Renal cortex interstitium (tissue), 11 donors: ENCODE measurements around the gene CASZ1. TPM values are rescaled to one million over a fixed set of nuclear protein-coding genes. Genes with fewer than 3 reads are reported as not detected.

Experiments
- DNase-seq, 11 donors: peaks; one replicate each; pipeline ENCODE4 v3.0.0-alpha.2; 2013; ENCODE audit warnings: low read depth in 9 of 11, low spot score in 4 of 11; ENCODE audit errors: extremely low read depth in 1 of 11
- polyA plus RNA-seq, 3 donors: library from polyadenylated mRNA; unstranded; fragments of 120-200 nt; gene quantifications; one replicate each; pipeline ENCODE4 v1.2.1, GENCODE V29; 2013; ENCODE audit not compliant: insufficient read length in 3 of 3

CASZ1 gene
- polyA plus RNA-seq, 3 donors: 15.7 to 28.3 (median 18.4) TPM

DNA sequence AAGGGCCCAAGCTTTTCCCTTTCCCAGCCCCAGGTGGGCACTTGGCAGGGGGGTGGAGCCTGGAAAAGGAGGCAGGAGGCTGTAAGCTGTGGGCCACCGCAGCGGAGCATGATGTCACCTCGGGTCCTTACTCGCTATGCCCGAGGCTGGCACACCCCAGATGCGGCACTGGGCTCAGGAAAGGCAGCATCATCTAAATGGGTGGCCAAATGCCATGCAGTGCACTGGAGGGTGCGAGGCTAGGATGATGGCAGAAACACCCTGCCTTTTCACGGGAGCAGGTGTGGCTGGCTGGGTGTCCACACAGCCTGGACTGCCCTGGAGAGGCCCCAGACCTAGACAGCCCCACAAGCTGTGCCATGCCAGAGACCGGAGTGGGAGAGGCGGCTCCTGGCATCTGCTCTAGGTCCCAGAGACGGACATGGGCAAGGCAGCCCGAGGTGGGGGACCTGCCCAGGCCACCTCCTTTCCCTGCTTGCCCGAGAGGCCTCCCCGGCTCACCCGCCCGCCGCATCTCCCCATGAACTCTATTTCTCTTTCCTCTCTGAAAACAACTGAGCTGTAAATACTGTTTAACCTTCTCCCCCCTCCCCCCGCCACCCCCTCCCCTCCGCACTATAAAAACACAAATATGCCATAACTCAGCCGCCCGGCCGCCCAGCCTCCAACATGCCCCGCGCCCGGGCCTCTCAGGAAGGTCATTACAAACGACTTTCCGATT, 124.7 kb downstream of the CASZ1 start:
- no peak for DNase-seq

GRCh38 chr1:10671090-10671489, 125.4 kb downstream of the CASZ1 start:
- peak in 1 of 11 donors; percentile 46 for DNase-seq

DNA sequence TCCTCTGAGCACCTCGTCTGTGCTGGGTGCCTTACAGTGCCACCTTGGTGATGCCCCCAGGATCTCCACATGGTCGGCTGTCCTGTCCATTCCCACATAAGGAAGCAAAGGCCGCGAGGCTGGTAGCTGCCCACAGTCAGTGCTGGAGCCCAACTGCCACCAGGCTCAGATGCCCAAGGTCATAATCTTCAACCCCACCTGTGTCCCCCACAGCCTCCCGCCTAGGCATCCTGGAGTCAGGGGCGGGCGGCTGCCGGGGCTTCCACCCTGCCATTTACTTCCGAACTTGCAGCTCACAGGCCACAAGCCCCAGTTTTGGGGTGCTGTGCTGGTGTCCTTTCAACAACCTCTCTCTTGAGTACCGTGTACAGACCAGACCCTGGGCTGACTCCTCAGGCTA, 126.3 kb downstream of the CASZ1 start:
- DNase-seq: no peak

GRCh38 chr1:10669570-10669969, 126.9 kb downstream of the CASZ1 start:
- no peak for DNase-seq

DNA sequence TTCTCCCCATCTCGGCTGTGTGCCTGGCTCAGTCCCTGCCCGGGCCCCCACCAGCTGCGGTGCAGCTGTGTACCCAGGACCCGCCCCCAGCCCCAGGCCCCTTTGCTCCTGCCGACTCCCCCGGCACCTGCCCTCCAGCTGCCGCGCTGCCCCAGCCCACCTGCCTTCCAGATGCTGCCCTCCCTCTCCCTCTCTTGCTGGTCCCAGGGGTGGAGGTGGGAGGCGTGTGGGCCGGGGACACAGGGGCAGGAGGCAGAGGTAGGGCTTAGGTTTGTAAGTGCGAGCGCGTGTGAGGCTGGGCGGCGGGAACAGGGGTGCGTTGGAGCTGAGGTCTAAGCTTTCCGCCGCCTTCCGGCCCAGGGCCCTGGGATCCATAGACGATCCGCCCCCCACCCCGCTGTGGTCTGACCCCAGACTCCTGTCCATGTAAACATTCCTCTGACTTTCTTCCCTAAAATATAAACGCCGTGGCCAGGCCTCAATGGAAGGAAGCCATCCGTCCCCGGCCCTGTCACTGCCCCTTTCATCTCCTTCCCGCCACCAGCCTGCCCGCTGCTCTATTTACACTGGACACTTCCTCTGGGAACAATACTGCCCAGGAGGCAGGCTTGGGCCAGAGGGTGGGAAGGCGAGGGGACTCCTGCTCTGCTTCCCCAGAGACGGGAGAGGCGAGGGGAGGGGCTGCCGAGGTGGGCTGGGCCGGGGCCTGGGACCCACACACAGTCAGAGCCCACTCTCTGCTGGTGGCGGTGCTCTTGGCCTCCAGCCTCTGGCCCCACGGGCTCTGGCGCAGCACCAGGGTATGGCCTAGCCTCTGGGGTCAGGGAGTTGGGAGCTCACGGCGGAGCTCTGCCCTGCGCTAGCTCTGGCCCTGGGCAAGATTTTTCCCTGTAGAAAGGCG, 128.3 kb downstream of the CASZ1 start:
- no peak for DNase-seq

GRCh38 chr1:10665930-10666850, 130.3 kb downstream of the CASZ1 start:
- DNase-seq: no peak

DNA sequence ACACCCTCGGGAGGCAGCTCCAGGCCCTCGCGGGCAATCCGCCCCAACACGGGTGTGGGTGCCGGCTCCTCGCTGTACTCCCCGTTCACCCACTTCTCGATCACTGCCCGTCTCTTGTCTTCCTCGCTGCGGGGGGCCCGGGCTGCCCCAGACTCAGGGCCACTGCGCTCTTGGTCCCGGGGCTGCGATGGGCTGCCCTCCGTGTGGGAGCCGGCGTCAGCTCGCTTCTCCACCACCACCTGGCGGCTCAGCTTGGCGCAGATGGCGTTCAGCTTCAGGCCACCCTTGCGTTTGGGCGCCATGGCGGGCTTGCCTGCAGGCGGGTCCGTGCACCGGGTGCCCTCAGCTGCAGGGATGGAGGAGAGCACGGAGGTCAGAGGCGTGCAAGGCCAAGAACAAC, 131.2 kb downstream of the CASZ1 start:
- DNase-seq: no peak

GRCh38 chr1:10664251-10664650, 132.2 kb downstream of the CASZ1 start:
- DNase-seq: no peak

DNA sequence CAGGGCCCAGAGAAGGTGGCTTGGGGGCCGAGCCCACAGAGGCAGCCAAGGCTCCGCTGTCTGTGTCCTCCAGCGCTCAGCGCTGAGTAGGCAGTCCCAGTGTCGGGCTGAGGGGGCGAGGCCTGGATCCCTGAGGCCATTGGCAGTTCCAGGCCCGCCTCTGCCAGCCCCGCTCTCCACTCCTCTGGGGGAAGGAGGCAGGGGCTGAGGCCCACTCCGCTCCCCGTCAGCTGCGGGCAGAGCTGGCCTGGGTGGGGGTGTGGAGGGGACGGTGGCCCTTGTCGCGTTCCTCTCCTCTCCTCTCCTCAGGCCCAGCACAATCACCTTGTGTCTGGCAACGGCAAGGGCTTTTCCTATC, 132.8 kb downstream of the CASZ1 start:
- peak in 2 of 11 donors; percentile 55 to 73 for DNase-seq

DNA sequence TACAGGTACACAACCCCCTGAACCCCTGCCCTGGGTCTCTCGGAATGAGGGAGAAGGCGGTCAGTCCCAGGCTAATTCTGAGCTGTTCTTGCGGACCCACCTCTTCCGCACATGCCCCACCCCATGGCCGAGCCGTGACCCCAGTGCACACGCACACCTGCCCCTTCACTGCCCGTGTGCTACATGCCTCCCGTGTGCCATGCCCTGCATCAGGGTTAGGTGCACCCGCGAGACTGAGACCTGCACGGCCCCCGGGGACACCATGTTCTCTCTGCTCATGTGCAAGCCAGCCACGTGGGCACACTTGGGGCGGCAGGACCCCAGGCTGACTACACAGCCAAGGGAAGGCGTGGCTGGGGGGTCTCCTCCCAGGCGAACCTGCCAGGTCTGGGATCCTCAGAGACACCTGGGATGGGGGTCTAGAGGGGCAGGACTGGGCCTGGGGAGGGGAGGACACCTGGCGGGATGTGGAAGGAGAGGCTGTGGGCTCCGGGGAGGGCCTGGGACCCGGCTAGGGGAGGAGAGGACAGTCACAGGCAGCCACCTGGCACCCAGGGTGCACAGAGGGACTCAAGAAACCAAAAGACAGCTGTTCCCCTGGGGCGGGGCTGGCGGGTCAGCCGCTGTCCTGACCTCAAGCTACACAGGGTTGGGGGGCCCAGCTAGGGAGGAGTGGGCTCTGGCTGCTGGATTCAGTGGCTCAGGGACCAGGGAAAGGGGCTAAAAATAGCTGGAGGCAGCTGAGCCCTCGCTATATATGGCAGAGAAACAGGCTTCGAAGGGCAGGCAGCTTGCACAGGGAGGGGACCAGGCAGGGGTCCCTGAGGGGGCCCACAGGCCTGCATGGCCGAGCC, 133.4 kb downstream of the CASZ1 start:
- no peak for DNase-seq

DNA sequence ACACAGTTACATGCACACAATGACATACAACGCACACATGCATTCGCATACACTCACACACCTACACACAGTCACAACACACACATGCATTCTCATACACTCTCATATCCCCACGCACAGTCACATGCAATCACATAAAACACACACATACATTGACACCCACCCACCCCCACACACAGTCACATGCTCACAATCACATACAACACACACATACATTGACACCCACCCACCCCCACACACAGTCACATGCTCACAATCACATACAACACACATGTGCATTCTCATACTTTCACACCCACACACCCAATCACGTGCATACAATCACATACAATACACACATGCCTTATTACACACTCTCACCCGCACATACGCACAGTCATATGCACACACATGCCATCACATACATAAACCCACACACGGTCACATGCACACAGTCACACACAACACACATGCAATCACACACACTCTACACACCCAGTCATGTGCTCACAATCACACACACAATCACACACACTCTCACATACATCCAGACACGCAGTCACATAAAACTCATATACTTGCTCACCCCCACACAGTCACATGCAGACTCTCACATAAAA, 134.3 kb downstream of the CASZ1 start:
- no peak for DNase-seq

GRCh38 chr1:10661453-10661852, 135.0 kb downstream of the CASZ1 start:
- no peak for DNase-seq

- no peak for DNase-seq
These were observed 136.6 kb downstream of the CASZ1 start for GRCh38 chr1:10659646-10660540.

- no peak for DNase-seq
These were observed 137.2 kb downstream of the CASZ1 start for GRCh38 chr1:10659218-10659617.

GRCh38 chr1:10658396-10659066, 137.9 kb downstream of the CASZ1 start:
- DNase-seq: no peak

- DNase-seq: no peak
These were observed 139.2 kb downstream of the CASZ1 start for GRCh38 chr1:10657088-10657847.
